Activated CD4-positive, alpha-beta T cell treated with anti-CD3 and anti-CD28 coated beads for 36 hours (primary cell): ENCODE measurements around the gene PIP4K2C. TPM values are rescaled to one million over a fixed set of nuclear protein-coding genes. Genes with fewer than 3 reads are reported as not detected.
"Not testable (repeated sequence)": the region's sequence is repeated elsewhere in the genome, so short reads cannot be mapped to it uniquely, and the experiment has no call there.

Source experiments
- ATAC-seq: fragments of 200-7000 bp; cut with Tn5 transposase; one replicate; pipeline ENCODE4 v1.10.0; 2021; ENCODE audit warnings: mild to moderate bottlenecking, moderate library complexity
- CTCF ChIA-PET: fragments of 350-600 bp; sonication (Branson Sonifier 250); formaldehyde crosslinking; loops from one replicate; lab custom pipeline; 2021; ENCODE audit warnings: antibody characterized with exemption; lab: Charles Lee
- POLR2A ChIA-PET: fragments of 350-600 bp; sonication (Branson Sonifier 250); formaldehyde crosslinking; loops from one replicate; lab custom pipeline; 2021; ENCODE audit warnings: antibody characterized with exemption, inconsistent platforms; lab: Charles Lee
- DNase-seq: peaks from one replicate; pipeline ENCODE4 v3.0.0-alpha.2; 2020
- H3K27ac Mint-ChIP-seq: one replicate; pipeline ENCODE4 v1.8.0; 2021; ENCODE audit warnings: mixed read lengths
- H3K27me3 Mint-ChIP-seq: one replicate; pipeline ENCODE4 v1.8.0; 2021; ENCODE audit warnings: mixed read lengths
- H3K36me3 Mint-ChIP-seq: one replicate; pipeline ENCODE4 v1.8.0; 2021; ENCODE audit warnings: low read depth, mixed read lengths
- H3K4me1 Mint-ChIP-seq: one replicate; pipeline ENCODE4 v1.8.0; 2021; ENCODE audit warnings: mixed read lengths
- H3K4me3 Mint-ChIP-seq: one replicate; pipeline ENCODE4 v1.8.0; 2021; ENCODE audit warnings: mild to moderate bottlenecking, moderate library complexity, mixed read lengths
- H3K9me3 Mint-ChIP-seq: one replicate; pipeline ENCODE4 v1.8.0; 2021; ENCODE audit warnings: low read depth, mixed read lengths
- intact Hi-C, 2 experiments: fragments of 100-400 bp; cut with DNase I in 1 of 2; cut with micrococcal nuclease in 1 of 2; formaldehyde crosslinking; loops; one replicate each; pipeline versions ENCODE4 v1.14.2 to v1.15.1; 2022 to 2024; cut with DNase I, micrococcal nuclease
- total RNA-seq, 2 experiments: library from RNA; stranded (reverse); gene quantifications; one replicate each; pipeline ENCODE4 v1.2.3, GENCODE V29; 2021

Gene PIP4K2C
- total RNA-seq, 2 experiments from 2014 or later: 12.1 to 14.9 TPM

GRCh38 chr12:57561117-57561516 lies 29.9 kb upstream of the PIP4K2C start:
- ATAC-seq, intact Hi-C loops, DNase-seq, POLR2A ChIA-PET, H3K27me3 Mint-ChIP-seq, H3K4me3 Mint-ChIP-seq, H3K9me3 Mint-ChIP-seq, H3K27ac Mint-ChIP-seq, H3K4me1 Mint-ChIP-seq, H3K36me3 Mint-ChIP-seq: not testable (repeated sequence)
- CTCF ChIA-PET: interaction anchor here (0.7 to 1.0 kb wide), 2 partner anchors 14 to 272 kb away, joined by 3 read pairs; no protein-coding TSS in a partner anchor

DNA sequence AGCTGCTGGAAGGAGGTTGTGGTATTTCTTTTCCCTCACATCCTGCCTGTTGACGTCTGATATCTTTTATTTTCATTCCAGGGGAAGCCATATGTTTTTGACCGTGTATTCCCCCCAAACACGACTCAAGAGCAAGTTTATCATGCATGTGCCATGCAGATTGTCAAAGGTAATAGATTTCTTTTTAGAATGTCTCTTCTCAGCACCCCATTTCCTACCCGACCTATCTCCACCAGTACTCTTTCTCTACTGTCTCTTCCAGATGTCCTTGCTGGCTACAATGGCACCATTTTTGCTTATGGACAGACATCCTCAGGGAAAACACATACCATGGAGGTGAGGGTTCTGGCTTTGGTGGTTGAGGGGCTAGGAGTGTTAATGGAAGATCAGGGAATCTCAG lies 27.6 kb upstream of the PIP4K2C start:
- Mint-ChIP-seq H3K9me3 (no peaks in the 10 kb centered on the region), H3K4me1 (no peaks in the 10 kb centered on the region), H3K4me3 (no peak overlapping the region), H3K27me3 (peaks cover 5% of the 10 kb centered on the region), H3K36me3 (no peaks in the 10 kb centered on the region), H3K27ac (no peak overlapping the region)
- DNase-seq (no peak), ATAC-seq (no peak)
- CTCF ChIA-PET: interaction anchor here (1.3 to 1.6 kb wide), 2 partner anchors 12 to 43 kb away, joined by 3 to 4 read pairs; no protein-coding TSS in a partner anchor
- intact Hi-C loops: no loop called here
- POLR2A ChIA-PET: no interaction called here

GRCh38 chr12:57564178-57564740 lies 26.7 kb upstream of the PIP4K2C start:
- intact Hi-C loops: no loop called here
- H3K27me3 Mint-ChIP-seq: peaks cover 5% of the 10 kb centered on the region
- CTCF ChIA-PET: interaction anchor here (0.6 to 1.6 kb wide), 5 partner anchors 11 to 92 kb away, joined by 3 to 5 read pairs (median 3); no protein-coding TSS in a partner anchor

GRCh38 chr12:57568838-57569237 lies 22.2 kb upstream of the PIP4K2C start:
- Mint-ChIP-seq H3K4me1 (no peaks in the 10 kb centered on the region), H3K9me3 (no peaks in the 10 kb centered on the region), H3K27ac (no peak overlapping the region), H3K4me3 (no peak overlapping the region), H3K36me3 (no peaks in the 10 kb centered on the region), H3K27me3 (peaks cover 5% of the 10 kb centered on the region)
- ChIA-PET POLR2A (no interaction called here), CTCF (no interaction called here)
- DNase-seq (no peak), ATAC-seq (no peak)
- intact Hi-C loops: no loop called here

More at GRCh38 chr12:57564178-57564740, 26.7 kb upstream of the PIP4K2C start:
- H3K4me3 Mint-ChIP-seq: no peak overlapping the region
- POLR2A ChIA-PET: no interaction called here
- H3K27ac Mint-ChIP-seq: no peak overlapping the region
- H3K4me1 Mint-ChIP-seq: no peaks in the 10 kb centered on the region
- ATAC-seq (no peak), DNase-seq (no peak)
- no peaks in the 10 kb centered on the region for H3K36me3 Mint-ChIP-seq
- no peaks in the 10 kb centered on the region for H3K9me3 Mint-ChIP-seq

DNA sequence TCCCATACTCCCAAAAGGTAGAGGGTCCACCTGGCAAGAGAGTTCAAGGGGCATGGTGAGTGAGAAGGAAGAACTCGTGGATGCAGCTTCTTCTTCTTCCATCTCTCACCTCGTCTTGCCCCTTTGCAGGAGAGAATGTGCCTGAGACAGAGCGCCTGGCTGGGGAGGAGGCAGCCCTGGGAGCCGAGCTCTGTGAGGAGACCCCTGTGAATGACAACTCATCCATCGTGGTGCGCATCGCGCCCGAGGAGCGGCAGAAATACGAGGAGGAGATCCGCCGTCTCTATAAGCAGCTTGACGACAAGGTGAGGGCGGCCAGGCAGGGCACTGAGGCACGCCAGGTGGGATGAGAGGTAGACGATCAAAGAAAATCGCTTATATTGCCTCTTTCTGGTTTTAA lies 21.1 kb upstream of the PIP4K2C start:
- H3K4me3 Mint-ChIP-seq: no peak overlapping the region
- CTCF ChIA-PET: no interaction called here
- no peaks in the 10 kb centered on the region for H3K9me3 Mint-ChIP-seq
- POLR2A ChIA-PET: no interaction called here
- DNase-seq (no peak), ATAC-seq (no peak)
- H3K4me1 Mint-ChIP-seq: no peaks in the 10 kb centered on the region
- no peak overlapping the region for H3K27ac Mint-ChIP-seq
- intact Hi-C loops: no loop called here
- H3K27me3 Mint-ChIP-seq: peaks cover under 1% of the 10 kb centered on the region
- no peaks in the 10 kb centered on the region for H3K36me3 Mint-ChIP-seq

- H3K4me1 Mint-ChIP-seq, H3K27me3 Mint-ChIP-seq, H3K9me3 Mint-ChIP-seq, DNase-seq, POLR2A ChIA-PET, intact Hi-C loops, H3K36me3 Mint-ChIP-seq, H3K27ac Mint-ChIP-seq, ATAC-seq, H3K4me3 Mint-ChIP-seq: not testable (repeated sequence)
- CTCF ChIA-PET: interaction anchor here (0.8 to 1.2 kb wide), 3 partner anchors 63 to 189 kb away, joined by 3 to 9 read pairs (median 3); partner anchors contain the start of genes B4GALNT1 and GLI1
Measured at GRCh38 chr12:57570438-57570837, 20.6 kb upstream of the PIP4K2C start.

- no peak for DNase-seq
- H3K36me3 Mint-ChIP-seq: no peaks in the 10 kb centered on the region
- no peaks in the 10 kb centered on the region for H3K4me1 Mint-ChIP-seq
- intact Hi-C loops: no loop called here
- POLR2A ChIA-PET: no interaction called here
- no peak overlapping the region for H3K4me3 Mint-ChIP-seq
- H3K27me3 Mint-ChIP-seq: no peaks in the 10 kb centered on the region
- H3K27ac Mint-ChIP-seq: no peak overlapping the region
- ATAC-seq: no peak
- CTCF ChIA-PET: interaction anchor here (0.7 to 3.6 kb wide), 7 partner anchors 11 to 113 kb away, joined by 3 to 23 read pairs (median 3); partner anchors contain the start of gene GLI1
- no peaks in the 10 kb centered on the region for H3K9me3 Mint-ChIP-seq
Measured at GRCh38 chr12:57571926-57572762, 18.8 kb upstream of the PIP4K2C start.

DNA sequence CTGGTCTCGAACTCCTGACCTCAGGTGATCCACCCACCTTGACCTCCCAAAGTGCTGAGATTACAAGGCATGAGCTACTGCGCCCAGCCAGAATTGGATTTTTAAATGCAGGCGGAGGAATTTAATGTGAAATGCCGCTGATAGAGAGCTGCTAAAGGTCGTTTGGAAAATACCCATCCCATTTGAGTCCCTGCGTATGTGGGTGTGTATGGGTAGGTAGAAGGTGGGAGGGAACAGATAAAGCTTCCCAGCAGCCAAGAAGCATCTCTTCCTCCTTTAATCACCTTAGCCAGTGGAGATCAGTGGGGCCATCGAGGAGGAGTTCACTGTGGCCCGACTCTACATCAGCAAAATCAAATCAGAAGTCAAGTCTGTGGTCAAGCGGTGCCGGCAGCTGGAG lies 16.2 kb upstream of the PIP4K2C start:
- POLR2A ChIA-PET: no interaction called here
- intact Hi-C loops: no loop called here

GRCh38 chr12:57575771-57576612 lies 15.0 kb upstream of the PIP4K2C start:
- ChIA-PET CTCF (interaction anchor here (0.6 to 3.6 kb wide), 10 partner anchors 8 to 822 kb away, joined by 3 to 23 read pairs (median 3); partner anchors contain the start of gene B4GALNT1), POLR2A (no interaction called here)
- no peak overlapping the region for H3K27ac Mint-ChIP-seq
- no peak for ATAC-seq
- no peak overlapping the region for H3K4me3 Mint-ChIP-seq
- H3K36me3 Mint-ChIP-seq: no peaks in the 10 kb centered on the region
- intact Hi-C loops: no loop called here
- no peaks in the 10 kb centered on the region for H3K4me1 Mint-ChIP-seq
- DNase-seq: no peak
- no peaks in the 10 kb centered on the region for H3K9me3 Mint-ChIP-seq
- H3K27me3 Mint-ChIP-seq: no peaks in the 10 kb centered on the region

More for the DNA sequence above, 16.2 kb upstream of the PIP4K2C start:
- no peak overlapping the region for H3K27ac Mint-ChIP-seq
- H3K9me3 Mint-ChIP-seq: no peaks in the 10 kb centered on the region
- H3K4me3 Mint-ChIP-seq: no peak overlapping the region
- no peaks in the 10 kb centered on the region for H3K4me1 Mint-ChIP-seq
- H3K27me3 Mint-ChIP-seq: no peaks in the 10 kb centered on the region
- CTCF ChIA-PET: interaction anchor here (0.7 to 3.6 kb wide), 9 partner anchors 9 to 821 kb away, joined by 3 to 23 read pairs (median 3); partner anchors contain the start of gene B4GALNT1
- no peak for DNase-seq
- no peak for ATAC-seq
- H3K36me3 Mint-ChIP-seq: no peaks in the 10 kb centered on the region

DNA sequence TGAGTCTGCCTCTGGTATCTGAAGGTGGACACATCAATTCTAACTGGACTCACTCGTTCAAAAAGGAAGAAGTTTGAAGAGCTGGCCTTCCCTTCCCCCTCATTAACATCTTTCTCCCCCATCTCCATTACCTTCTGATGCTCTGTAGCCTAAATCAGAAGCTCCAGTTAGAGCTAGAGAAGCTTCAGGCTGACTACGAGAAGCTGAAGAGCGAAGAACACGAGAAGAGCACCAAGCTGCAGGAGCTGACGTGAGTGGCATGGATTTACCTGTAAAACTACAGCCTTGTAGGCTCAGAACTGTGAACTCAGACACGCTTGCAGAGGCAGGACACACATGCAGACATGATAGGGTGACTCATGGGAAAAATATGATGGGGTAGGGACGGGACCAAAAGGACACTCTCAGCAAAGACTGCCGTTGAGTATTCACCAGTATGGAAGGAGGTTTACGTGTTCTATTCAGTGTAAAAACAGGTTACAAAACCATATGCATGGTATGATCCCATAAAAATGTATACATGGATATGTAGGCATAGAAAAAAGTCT lies 14.3 kb upstream of the PIP4K2C start:
- ChIA-PET CTCF (interaction anchor here (0.9 to 2.1 kb wide), 2 partner anchors 9 to 57 kb away, joined by 4 to 6 read pairs; partner anchors contain the start of gene B4GALNT1), POLR2A (no interaction called here)
- intact Hi-C loops: no loop called here

More for the DNA sequence above, 14.3 kb upstream of the PIP4K2C start:
- no peak overlapping the region for H3K27ac Mint-ChIP-seq
- ATAC-seq: no peak
- no peak overlapping the region for H3K4me3 Mint-ChIP-seq
- H3K4me1 Mint-ChIP-seq: no peaks in the 10 kb centered on the region
- no peaks in the 10 kb centered on the region for H3K36me3 Mint-ChIP-seq
- no peak for DNase-seq
- no peaks in the 10 kb centered on the region for H3K27me3 Mint-ChIP-seq
- no peaks in the 10 kb centered on the region for H3K9me3 Mint-ChIP-seq
